H1 (cell line): Measurements from ENCODE around the gene GABRG3. TPM values are rescaled to one million over a fixed set of nuclear protein-coding genes. Genes with fewer than 3 reads are reported as not detected.

Experiments
- CTCF ChIA-PET: fragments of 300-600 bp; sonication (Branson Sonifier 250); formaldehyde crosslinking; loops from one replicate; lab custom pipeline; 2021; ENCODE audit not compliant: partially characterized antibody; lab: Charles Lee
- POLR2A ChIA-PET: fragments of 300-600 bp; sonication (Branson Sonifier 250); formaldehyde crosslinking; loops from one replicate; lab custom pipeline; 2021; ENCODE audit warnings: inconsistent platforms; ENCODE audit not compliant: partially characterized antibody; lab: Charles Lee
- DNase-seq, 2 experiments: peaks; one replicate each; pipeline versions ENCODE4 v3.0.0 to v3.0.0-alpha.2; 2010 to 2022; ENCODE audit warnings: low spot score in 2 of 2, low read depth in 1 of 2, mixed read lengths in 1 of 2
- FAIRE-seq: peaks from 2 replicates; lab custom pipeline; 2011; peaks lifted over from hg19 to GRCh38; lab: Jason Lieb, UNC
- H2AFZ ChIP-seq: 2 replicates; pipeline ENCODE4 v1.8.1; 2012; ENCODE audit warnings: low read length, inconsistent platforms
- H2AK5ac ChIP-seq: 2 replicates; pipeline ENCODE4 v1.6.1; 2013; ENCODE audit warnings: low read depth, low read length
- H2BK120ac ChIP-seq: replicated peaks from 2 replicates; pipeline ENCODE3; 2013; ENCODE audit warnings: low read depth, low read length, inconsistent platforms
- H2BK12ac ChIP-seq: 2 replicates; pipeline ENCODE4 v1.6.1; 2013; ENCODE audit warnings: low read depth, low read length
- H2BK15ac ChIP-seq: 2 replicates; pipeline ENCODE4 v1.6.1; 2013; ENCODE audit warnings: low read length
- H2BK20ac ChIP-seq: 2 replicates; pipeline ENCODE4 v1.6.1; 2013; ENCODE audit warnings: low read length
- H2BK5ac ChIP-seq: 2 replicates; pipeline ENCODE4 v1.6.1; 2013; ENCODE audit warnings: low read depth, low read length
- H3K14ac ChIP-seq: 2 replicates; pipeline ENCODE4 v1.6.1; 2013; ENCODE audit warnings: inconsistent platforms; ENCODE audit not compliant: insufficient read length
- H3K18ac ChIP-seq: 2 replicates; pipeline ENCODE4 v1.6.1; 2013; ENCODE audit warnings: low read length; ENCODE audit errors: extremely low read depth
- H3K23ac ChIP-seq: 2 replicates; pipeline ENCODE4 v1.6.1; 2013; ENCODE audit warnings: inconsistent platforms; ENCODE audit not compliant: insufficient read length
- H3K23me2 ChIP-seq: 2 replicates; pipeline ENCODE4 v1.6.1; 2013; ENCODE audit warnings: low read depth, low read length
- H3K27ac ChIP-seq: 2 replicates; pipeline ENCODE4 v1.6.1; 2011; ENCODE audit warnings: low read depth, low read length, inconsistent platforms
- H3K27me3 ChIP-seq, 4 experiments: replicated peaks in 1 of 4; 1 replicate in 1 of 4; 2 replicates in 3 of 4; pipeline versions ENCODE4 v1.6.1 to v1.8.1; 2011 to 2013; ENCODE audit warnings: low read length in 3 of 4, mild to moderate bottlenecking in 3 of 4, inconsistent platforms in 2 of 4, mixed read lengths in 2 of 4, moderate library complexity in 1 of 4; ENCODE audit not compliant: control insufficient read depth in 3 of 4, insufficient read depth in 3 of 4; ENCODE audit errors: extremely low read depth in 1 of 4
- H3K36me3 ChIP-seq, 4 experiments: 2 replicates each; pipeline versions ENCODE4 v1.6.1 to v1.8.1; 2011 to 2013; ENCODE audit warnings: mild to moderate bottlenecking in 4 of 4, low read length in 3 of 4, moderate library complexity in 2 of 4, control low read depth in 1 of 4, inconsistent platforms in 1 of 4; ENCODE audit not compliant: insufficient read depth in 4 of 4, control insufficient read depth in 2 of 4
- H3K4ac ChIP-seq: replicated peaks from 2 replicates; pipeline ENCODE3; 2013; ENCODE audit warnings: low read length, low read depth, mixed read lengths, inconsistent platforms; ENCODE audit not compliant: insufficient read length
- H3K4me1 ChIP-seq, 4 experiments: replicated peaks in 1 of 4; 1 replicate in 1 of 4; 2 replicates in 3 of 4; pipeline versions ENCODE4 v1.6.1 to v1.8.1; 2011 to 2013; ENCODE audit warnings: low read length in 3 of 4, inconsistent platforms in 2 of 4, mixed read lengths in 1 of 4; ENCODE audit not compliant: insufficient read depth in 4 of 4, control insufficient read depth in 3 of 4
- H3K4me2 ChIP-seq, 2 experiments: 2 replicates each; pipeline versions ENCODE4 v1.6.1 to v1.8.1; 2011 to 2013; ENCODE audit warnings: low read depth in 2 of 2, low read length in 2 of 2, control low read depth in 1 of 2, inconsistent platforms in 1 of 2, mild to moderate bottlenecking in 1 of 2; ENCODE audit not compliant: insufficient read depth in 1 of 2
- H3K4me3 ChIP-seq, 4 experiments: fragments of 200-600, 300-600 bp in 1 of 4; sonication (generic), shearing (Covaris generic), sonication (Bioruptor Twin) in 1 of 4; 2 replicates each; pipeline versions ENCODE4 v1.5.1 to v1.8.1; 2011 to 2016; ENCODE audit warnings: low read length in 4 of 4, low read depth in 3 of 4, control low read depth in 2 of 4, inconsistent platforms in 2 of 4, mild to moderate bottlenecking in 2 of 4, mixed read lengths in 1 of 4, moderate library complexity in 1 of 4; ENCODE audit not compliant: insufficient read depth in 2 of 4; ENCODE audit errors: extremely low read depth in 1 of 4
- H3K56ac ChIP-seq: replicated peaks from 2 replicates; pipeline ENCODE3; 2013; ENCODE audit warnings: low read depth, mild to moderate bottlenecking, mixed read lengths, low read length, inconsistent platforms; ENCODE audit not compliant: insufficient read length
- H3K79me1 ChIP-seq: 2 replicates; pipeline ENCODE4 v1.6.1; 2013; ENCODE audit warnings: low read depth, low read length, control low read depth
- H3K79me2 ChIP-seq, 2 experiments: 2 replicates each; pipeline versions ENCODE4 v1.6.1 to v1.8.1; 2012 to 2013; ENCODE audit warnings: low read length in 2 of 2, mild to moderate bottlenecking in 2 of 2, inconsistent platforms in 1 of 2; ENCODE audit not compliant: insufficient read depth in 2 of 2, control insufficient read depth in 1 of 2
- H3K9ac ChIP-seq, 4 experiments: replicated peaks in 1 of 4; 1 replicate in 1 of 4; 2 replicates in 3 of 4; pipeline versions ENCODE4 v1.6.1 to v1.8.1; 2011 to 2013; ENCODE audit warnings: low read depth in 3 of 4, low read length in 3 of 4, control low read depth in 2 of 4, mild to moderate bottlenecking in 2 of 4, moderate library complexity in 2 of 4, inconsistent platforms in 1 of 4; ENCODE audit errors: extremely low read depth in 1 of 4
- H3K9me3 ChIP-seq, 2 experiments: 2 replicates each; pipeline versions ENCODE4 v1.6.1 to v1.8.1; 2012 to 2013; ENCODE audit warnings: mild to moderate bottlenecking in 2 of 2, moderate library complexity in 2 of 2, control low read depth in 1 of 2, inconsistent platforms in 1 of 2, low read depth in 1 of 2, low read length in 1 of 2, mixed read lengths in 1 of 2; ENCODE audit not compliant: insufficient read depth in 2 of 2
- H4K20me1 ChIP-seq, 2 experiments: replicated peaks in 1 of 2; 2 replicates each; pipeline versions ENCODE3 to v1.8.1; 2011 to 2013; ENCODE audit warnings: inconsistent platforms in 2 of 2, low read length in 2 of 2, mild to moderate bottlenecking in 1 of 2; ENCODE audit not compliant: insufficient read depth in 2 of 2, control insufficient read depth in 1 of 2
- H4K5ac ChIP-seq: 2 replicates; pipeline ENCODE4 v1.6.1; 2013; ENCODE audit warnings: low read length, low read depth, mixed read lengths, inconsistent platforms; ENCODE audit not compliant: insufficient read length
- H4K8ac ChIP-seq: 2 replicates; pipeline ENCODE4 v1.8.0; 2013; ENCODE audit warnings: mild to moderate bottlenecking, moderate library complexity, low read length, inconsistent platforms; ENCODE audit not compliant: insufficient read depth; ENCODE audit errors: extremely low read depth
- H4K91ac ChIP-seq: replicated peaks from 2 replicates; pipeline ENCODE3; 2013; ENCODE audit warnings: low read length, mixed read lengths, inconsistent platforms; ENCODE audit not compliant: insufficient read length
- BACH1 ChIP-seq: IDR thresholded peaks from 2 replicates; pipeline ENCODE4 v1.6.1; 2012; ENCODE audit warnings: low read length, improper control_type of control experiment
- BRCA1 ChIP-seq: IDR thresholded peaks from 2 replicates; pipeline ENCODE4 v1.6.1; 2012; ENCODE audit warnings: low read depth, low read length, improper control_type of control experiment
- SIN3A ChIP-seq, 2 experiments: IDR thresholded peaks in 1 of 2; conservative IDR thresholded peaks in 1 of 2; 2 replicates each; pipeline ENCODE4 v1.6.1; 2011 to 2012; ENCODE audit warnings: low read length in 2 of 2, improper control_type of control experiment in 1 of 2, low read depth in 1 of 2, mild to moderate bottlenecking in 1 of 2
- WGBS, 2 experiments: shearing (Covaris generic) in 1 of 2; methylation state at CpG; one replicate each; pipeline versions ENCODE4 v1.1.6 to v1.1.7; 2013 to 2015; ENCODE audit warnings: low lambda C conversion rate in 2 of 2, mixed read lengths in 2 of 2, inconsistent platforms in 1 of 2, low coverage in 1 of 2, missing lambda C conversion rate in 1 of 2; ENCODE audit not compliant: insufficient replicate concordance in 2 of 2, insufficient coverage in 1 of 2, insufficient read length in 1 of 2; ENCODE audit errors: extremely low coverage in 1 of 2, missing lambda C conversion rate in 1 of 2; 5-methylcytosine and 5-hydroxymethylcytosine counted together
- polyA plus RNA-seq, 7 experiments: library from polyadenylated mRNA; depleted of rRNA in 3 of 7; stranded (reverse) in 5 of 7; unstranded in 2 of 7; fragments of >200 nt in 5 of 7; fragments of 200-250 nt in 2 of 7; gene quantifications; 1 replicate in 5 of 7; 2 replicates in 1 of 7; 4 replicates in 1 of 7; pipeline versions ENCODE4 v1.2.1 to v1.2.3, GENCODE V29; 2011 to 2013; ENCODE audit warnings: missing spikeins in 2 of 7, mixed read lengths in 2 of 7
- total RNA-seq: library from RNA; stranded (reverse); fragmentation: NEBNext Ultra II Directional; extraction: Animal tissue kit (Norgen Biotek cat#: 25700); gene quantifications from 2 replicates; pipeline ENCODE4 v1.2.1, GENCODE V29; 2021
- TF ChIP-seq, protein P1 (sequence below): IDR thresholded peaks from 2 replicates; pipeline ENCODE4 v1.6.1; 2012; ENCODE audit warnings: inconsistent platforms
- TF ChIP-seq, protein P2 (sequence below): IDR thresholded peaks from 2 replicates; pipeline ENCODE4 v1.6.1; 2011; ENCODE audit warnings: low read depth, mild to moderate bottlenecking, low read length; ENCODE audit not compliant: insufficient read depth
- TF ChIP-seq, protein P3 (sequence below), 3 experiments: IDR thresholded peaks; 1 replicate in 2 of 3; 2 replicates in 1 of 3; pipeline versions ENCODE4 v1.5.1 to v1.6.1; 2011; ENCODE audit warnings: low read length in 3 of 3, mild to moderate bottlenecking in 3 of 3, inconsistent platforms in 2 of 3, low read depth in 1 of 3, moderate library complexity in 1 of 3; ENCODE audit not compliant: insufficient read depth in 1 of 3; ENCODE audit errors: control extremely low read depth in 1 of 3

Gene GABRG3
- total and polyA plus RNA-seq, 2 of the 8 experiments (the other 6 are each of a cell fraction or from before 2014, with no cell fraction given) = 0.17 to 0.80 TPM

DNA sequence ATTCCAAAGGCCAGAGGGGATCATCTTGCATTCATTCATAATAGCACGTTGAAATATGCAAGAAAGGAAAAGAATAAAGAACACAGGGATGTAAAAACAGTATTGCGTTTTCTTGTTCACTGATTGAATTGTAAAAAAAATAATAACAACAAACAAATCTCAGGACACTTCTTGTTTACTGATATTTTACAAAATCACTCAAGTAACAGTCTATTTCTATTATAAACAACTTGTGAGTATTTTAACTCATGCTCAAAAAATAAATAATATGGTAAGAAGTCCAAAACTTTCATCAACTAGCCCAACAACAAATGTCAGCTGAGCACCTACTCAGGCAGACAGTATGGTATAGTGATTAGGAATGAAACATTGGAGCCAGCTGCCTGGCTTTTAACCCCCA, 2.2 kb upstream of the GABRG3 start:
- Histone ChIP-seq H3K9ac (no peak overlapping the region), H3K27me3 (peaks cover 16 to 57% (median 49%) of the 10 kb centered on the region in 4 experiments)
- TF ChIP-seq, protein P1, sequence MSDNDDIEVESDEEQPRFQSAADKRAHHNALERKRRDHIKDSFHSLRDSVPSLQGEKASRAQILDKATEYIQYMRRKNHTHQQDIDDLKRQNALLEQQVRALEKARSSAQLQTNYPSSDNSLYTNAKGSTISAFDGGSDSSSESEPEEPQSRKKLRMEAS = no peak
- TF ChIP-seq BRCA1 (no peak), BACH1 (no peak), SIN3A (conservative IDR thresholded peaks at IDR 0.05 in 1 of 2, IDR thresholded peaks at IDR 0.05 in 1 of 2; ENCODE audit: low read depth in 1 of 2, low read length in 2 of 2) (no peak)
- TF ChIP-seq, protein P2, sequence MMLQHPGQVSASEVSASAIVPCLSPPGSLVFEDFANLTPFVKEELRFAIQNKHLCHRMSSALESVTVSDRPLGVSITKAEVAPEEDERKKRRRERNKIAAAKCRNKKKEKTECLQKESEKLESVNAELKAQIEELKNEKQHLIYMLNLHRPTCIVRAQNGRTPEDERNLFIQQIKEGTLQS = no peak
- TF ChIP-seq, protein P3, sequence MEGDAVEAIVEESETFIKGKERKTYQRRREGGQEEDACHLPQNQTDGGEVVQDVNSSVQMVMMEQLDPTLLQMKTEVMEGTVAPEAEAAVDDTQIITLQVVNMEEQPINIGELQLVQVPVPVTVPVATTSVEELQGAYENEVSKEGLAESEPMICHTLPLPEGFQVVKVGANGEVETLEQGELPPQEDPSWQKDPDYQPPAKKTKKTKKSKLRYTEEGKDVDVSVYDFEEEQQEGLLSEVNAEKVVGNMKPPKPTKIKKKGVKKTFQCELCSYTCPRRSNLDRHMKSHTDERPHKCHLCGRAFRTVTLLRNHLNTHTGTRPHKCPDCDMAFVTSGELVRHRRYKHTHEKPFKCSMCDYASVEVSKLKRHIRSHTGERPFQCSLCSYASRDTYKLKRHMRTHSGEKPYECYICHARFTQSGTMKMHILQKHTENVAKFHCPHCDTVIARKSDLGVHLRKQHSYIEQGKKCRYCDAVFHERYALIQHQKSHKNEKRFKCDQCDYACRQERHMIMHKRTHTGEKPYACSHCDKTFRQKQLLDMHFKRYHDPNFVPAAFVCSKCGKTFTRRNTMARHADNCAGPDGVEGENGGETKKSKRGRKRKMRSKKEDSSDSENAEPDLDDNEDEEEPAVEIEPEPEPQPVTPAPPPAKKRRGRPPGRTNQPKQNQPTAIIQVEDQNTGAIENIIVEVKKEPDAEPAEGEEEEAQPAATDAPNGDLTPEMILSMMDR (IDR thresholded peaks at IDR 0.05; ENCODE audit: control extremely low read depth in 1 of 3, insufficient read depth in 1 of 3, low read depth in 1 of 3, low read length in 3 of 3) = no peak

More for the DNA sequence above, 2.2 kb upstream of the GABRG3 start:
- ChIA-PET POLR2A (interaction anchor here (1.3 kb wide), 1 partner anchor 77 kb away, joined by 3 read pairs; no protein-coding TSS in a partner anchor), CTCF (interaction anchor here (2.2 to 7.6 kb wide), 3 partner anchors 16 to 78 kb away, joined by 6 to 74 read pairs (median 8); no protein-coding TSS in a partner anchor)
- H3K23me2 ChIP-seq = peaks cover 9% of the 10 kb centered on the region; the same call in 1 of the 2 replicates
- no peak overlapping the region for H2BK15ac ChIP-seq
- peaks cover 0 to 3% (median 0%) of the 10 kb centered on the region in 4 experiments; a peak in 1 of 7 replicates for H3K4me1 ChIP-seq
- no peak overlapping the region for H3K27ac ChIP-seq
- FAIRE-seq = no peak
- no peaks in the 10 kb centered on the region for H4K20me1 ChIP-seq
- H3K4me2 ChIP-seq = no peak overlapping the region
- H3K36me3 ChIP-seq = no peaks in the 10 kb centered on the region
- no peak overlapping the region for H3K14ac ChIP-seq
- no peak overlapping the region for H2BK20ac ChIP-seq
- DNase-seq = no peak
- no peak overlapping the region for H3K56ac ChIP-seq
- H3K9me3 ChIP-seq = no peaks in the 10 kb centered on the region
- no peak overlapping the region for H2BK5ac ChIP-seq
- no peak overlapping the region for H4K8ac ChIP-seq
- no peak overlapping the region for H4K91ac ChIP-seq
- H2AFZ ChIP-seq = no peak overlapping the region
- H3K79me2 ChIP-seq = no peaks in the 10 kb centered on the region
- WGBS, 2 experiments = 70% methylated on average over 2 of the region's 2 CpGs; no CpG with 5 or more reads in 1 of the 2 experiments
- no peak overlapping the region for H3K4me3 ChIP-seq
- no peak overlapping the region for H3K18ac ChIP-seq
- H3K4ac ChIP-seq = no peak overlapping the region
- H2AK5ac ChIP-seq = no peak overlapping the region
- no peak overlapping the region for H2BK12ac ChIP-seq
- no peaks in the 10 kb centered on the region for H3K79me1 ChIP-seq
- no peak overlapping the region for H4K5ac ChIP-seq
- no peak overlapping the region for H2BK120ac ChIP-seq
- no peak overlapping the region for H3K23ac ChIP-seq
